Measurements from ENCODE around the gene SLC6A12.
"Not testable (repeated sequence)": the region's sequence is repeated elsewhere in the genome, so short reads cannot be mapped to it uniquely, and the experiment has no call there.

Gene SLC6A12

DNA sequence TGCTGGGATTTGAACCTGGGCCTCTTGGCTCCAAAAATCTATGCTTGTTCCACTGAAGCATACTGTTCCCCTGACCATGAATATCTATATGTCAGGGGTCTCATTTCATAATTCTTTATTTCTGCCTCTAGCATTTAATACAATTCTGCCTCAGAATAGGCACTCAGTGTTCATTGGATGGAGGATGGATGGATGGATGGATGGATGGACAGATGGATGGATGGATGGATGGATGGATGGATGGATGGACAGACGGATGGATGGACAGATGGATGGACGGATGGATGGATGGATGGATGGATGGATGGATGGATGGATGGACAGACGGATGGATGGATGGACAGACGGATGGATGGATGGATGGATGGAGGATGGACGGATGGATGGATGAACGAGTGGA lies 3.1 kb upstream of the SLC6A12 start:
- DNase-seq (ENCODE audit: low read depth in 3 of 3): not testable (repeated sequence)

- no peak for DNase-seq (ENCODE audit: low read depth in 3 of 3)
These were observed 1.2 kb upstream of the SLC6A12 start for GRCh38 chr12:215116-215515.

DNA sequence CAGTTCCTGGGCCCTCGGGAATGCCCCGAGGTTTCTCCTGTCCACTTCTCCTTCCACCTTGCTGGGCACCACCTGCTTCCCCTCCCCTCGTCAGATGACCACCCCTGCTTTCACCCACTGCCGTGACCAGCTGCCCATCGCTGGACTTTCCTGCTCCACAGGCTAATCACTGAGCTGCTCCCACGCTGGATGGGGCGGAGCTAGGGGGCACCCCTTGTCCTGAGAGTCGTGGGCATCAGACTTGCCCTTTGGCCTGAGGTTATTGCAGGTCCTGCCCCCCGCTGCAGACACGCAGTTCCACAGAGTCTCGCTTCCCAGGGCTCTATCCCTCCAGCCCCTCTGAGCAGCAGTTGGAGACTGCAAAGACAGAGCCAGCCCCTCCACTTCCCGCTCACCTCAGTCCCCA lies 427 bp downstream of the SLC6A12 start:
- no peak for DNase-seq (ENCODE audit: low read depth in 3 of 3)

- DNase-seq (ENCODE audit: low read depth in 3 of 3): no peak
These were observed 1.0 kb downstream of the SLC6A12 start for GRCh38 chr12:212715-213526.

DNA sequence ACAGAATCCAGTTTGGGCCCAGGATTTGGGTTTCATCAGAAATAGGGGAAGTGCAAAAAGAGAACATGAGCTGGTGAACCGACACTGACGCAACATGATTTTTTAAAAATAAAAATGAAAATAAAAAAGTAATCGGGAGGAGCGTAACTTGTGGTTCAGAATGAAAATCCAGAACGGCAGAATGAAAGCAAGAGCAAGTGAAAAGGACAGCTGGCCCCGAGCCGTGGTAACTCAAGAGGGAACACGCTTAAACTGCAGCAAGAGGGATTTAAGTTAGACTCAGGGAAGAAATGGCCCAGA lies 1.6 kb downstream of the SLC6A12 start:
- no peak for DNase-seq (ENCODE audit: low read depth in 3 of 3)

DNA sequence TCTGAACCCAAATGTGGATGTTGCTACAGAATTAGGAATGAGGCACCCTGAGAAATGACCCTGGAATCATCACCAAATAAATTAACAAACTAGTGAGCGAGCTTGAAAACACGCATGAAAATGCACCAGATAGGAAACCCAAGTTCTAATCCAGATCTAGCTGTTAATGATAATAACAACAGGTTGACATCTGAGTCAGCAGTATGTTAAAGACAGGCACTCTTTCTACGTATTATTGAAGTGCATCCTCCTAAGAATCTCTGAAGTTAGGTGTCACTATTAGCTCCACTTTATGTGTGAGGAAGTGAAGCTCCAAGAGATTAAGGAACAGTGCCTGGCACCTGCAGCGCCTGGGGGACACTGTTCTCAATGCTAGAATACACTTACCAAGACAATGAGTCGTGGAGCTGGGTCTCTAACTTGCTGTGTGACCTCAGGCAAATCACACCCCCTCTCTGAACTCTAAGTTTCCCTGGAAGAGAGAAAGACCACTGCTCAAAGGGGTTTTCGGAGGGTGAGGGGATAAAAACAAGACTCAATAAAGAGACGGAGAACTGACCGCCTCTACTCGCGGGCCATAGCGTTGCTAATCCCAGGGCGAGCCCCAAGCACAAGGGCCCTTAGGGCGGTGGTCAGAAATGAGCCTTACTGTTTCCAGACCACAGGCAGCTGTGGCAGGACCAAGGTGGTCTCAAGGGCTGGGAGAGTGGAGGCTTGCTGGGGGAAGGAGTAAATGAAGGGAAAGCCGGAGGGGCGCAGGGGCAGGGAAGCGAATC lies 2.1 kb downstream of the SLC6A12 start:
- no peak for DNase-seq (ENCODE audit: low read depth in 3 of 3)

GRCh38 chr12:211142-211465 lies 2.9 kb downstream of the SLC6A12 start:
- no peak for DNase-seq (ENCODE audit: low read depth in 3 of 3)

GRCh38 chr12:210277-211141 lies 3.4 kb downstream of the SLC6A12 start:
- DNase-seq (ENCODE audit: low read depth in 3 of 3): no peak

- DNase-seq (ENCODE audit: low read depth in 3 of 3): no peak
These were observed 4.1 kb downstream of the SLC6A12 start for GRCh38 chr12:209851-210250.

GRCh38 chr12:209246-209645 lies 4.7 kb downstream of the SLC6A12 start:
- no peak for DNase-seq (ENCODE audit: low read depth in 3 of 3)

DNA sequence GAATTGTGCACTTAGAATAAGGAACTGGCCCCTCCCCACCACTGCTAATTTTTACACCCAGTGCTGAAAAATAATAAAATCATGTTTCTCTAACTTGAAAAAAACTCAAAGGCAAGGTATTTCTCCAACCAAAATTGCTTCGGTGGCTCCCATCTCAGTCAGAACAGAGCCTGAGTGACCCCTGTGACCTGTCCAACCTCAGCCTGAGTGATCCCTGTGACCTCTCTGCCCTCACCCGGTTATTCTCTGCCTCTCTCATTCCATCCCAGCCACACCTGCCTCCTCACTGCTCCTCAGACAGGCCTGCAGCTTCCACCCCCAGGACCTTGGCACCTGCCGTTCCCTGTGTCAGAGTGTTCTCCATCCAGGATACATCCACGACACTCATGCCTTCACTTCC lies 5.1 kb downstream of the SLC6A12 start:
- no peak for DNase-seq (ENCODE audit: low read depth in 3 of 3)

DNA sequence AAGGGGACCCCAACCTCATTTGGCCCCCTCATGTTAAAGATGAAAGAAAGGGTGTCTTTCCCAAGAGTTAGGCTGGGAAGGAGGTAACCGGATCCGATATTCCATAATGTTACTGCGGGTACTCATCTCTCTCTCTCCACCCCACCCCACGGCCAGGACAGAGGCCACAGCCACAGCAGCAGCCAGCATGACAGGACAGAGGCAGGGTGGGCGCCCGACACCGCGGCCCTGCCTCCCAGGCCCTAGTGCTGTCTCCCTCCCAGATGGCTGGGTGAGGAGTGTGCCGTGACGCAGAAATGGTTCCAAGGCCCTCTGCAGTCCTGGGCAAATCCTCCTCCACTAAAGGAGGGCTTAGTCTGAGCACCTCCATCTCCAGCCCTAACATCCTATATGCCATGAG lies 6.2 kb downstream of the SLC6A12 start:
- no peak for DNase-seq (ENCODE audit: low read depth in 3 of 3)

DNA sequence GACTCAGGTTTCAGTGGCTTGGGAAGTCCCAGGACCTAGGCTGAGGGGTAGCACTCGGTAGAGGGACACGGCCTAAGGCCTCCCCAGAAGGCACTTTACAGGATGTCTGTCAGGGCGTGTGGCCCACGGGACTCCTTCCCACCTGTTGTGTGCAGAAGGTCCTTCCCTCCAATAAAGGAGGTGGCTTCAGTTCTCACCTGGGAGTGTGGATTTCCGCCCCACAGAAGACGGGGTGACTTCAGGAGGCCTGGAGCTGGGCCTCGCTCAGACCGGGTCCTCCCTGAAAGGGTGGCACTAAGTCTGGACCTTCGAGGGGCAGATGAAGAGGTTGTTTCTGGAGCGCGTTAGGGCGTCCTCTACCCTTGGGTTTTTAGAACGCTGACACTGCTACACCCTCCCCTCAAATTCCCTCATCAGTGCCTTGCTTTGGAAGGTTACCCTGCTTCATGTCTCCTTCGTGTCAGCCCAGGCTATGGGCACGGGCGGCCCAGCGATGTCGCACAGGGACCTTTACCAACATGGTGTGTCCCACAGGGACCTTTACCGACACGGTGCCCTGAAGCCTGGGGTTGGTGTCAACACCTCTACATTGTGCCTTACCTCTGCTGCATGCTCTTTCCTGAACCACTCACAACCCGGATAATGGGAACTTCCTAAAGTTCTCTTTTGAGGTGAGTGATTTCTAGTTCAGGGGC lies 7.1 kb downstream of the SLC6A12 start:
- no peak for DNase-seq (ENCODE audit: low read depth in 3 of 3)

DNA sequence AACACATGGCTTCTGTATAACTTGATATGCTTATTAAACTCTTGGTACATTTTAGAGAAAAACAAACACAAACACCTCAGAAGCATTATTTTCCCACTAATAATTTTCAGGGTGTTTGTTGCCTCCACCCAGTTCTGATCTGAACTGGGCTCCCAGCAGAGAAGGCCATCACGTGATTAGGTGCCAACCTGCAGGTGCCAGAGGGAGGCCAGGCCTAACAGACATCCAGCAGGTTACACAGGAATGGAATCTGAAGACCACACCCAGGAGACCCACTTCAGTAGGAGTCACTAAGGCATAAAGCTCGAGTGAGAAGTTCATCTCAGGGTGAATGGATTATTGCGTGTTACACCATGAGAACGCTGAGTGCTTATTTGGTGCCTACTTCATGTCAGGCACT lies 8.9 kb downstream of the SLC6A12 start:
- no peak for DNase-seq (ENCODE audit: low read depth in 3 of 3)

- no peak for DNase-seq (ENCODE audit: low read depth in 3 of 3)
These were observed 9.7 kb downstream of the SLC6A12 start for GRCh38 chr12:204261-204678.

GRCh38 chr12:203462-204260 lies 10.3 kb downstream of the SLC6A12 start:
- DNase-seq (ENCODE audit: low read depth in 3 of 3): no peak

DNA sequence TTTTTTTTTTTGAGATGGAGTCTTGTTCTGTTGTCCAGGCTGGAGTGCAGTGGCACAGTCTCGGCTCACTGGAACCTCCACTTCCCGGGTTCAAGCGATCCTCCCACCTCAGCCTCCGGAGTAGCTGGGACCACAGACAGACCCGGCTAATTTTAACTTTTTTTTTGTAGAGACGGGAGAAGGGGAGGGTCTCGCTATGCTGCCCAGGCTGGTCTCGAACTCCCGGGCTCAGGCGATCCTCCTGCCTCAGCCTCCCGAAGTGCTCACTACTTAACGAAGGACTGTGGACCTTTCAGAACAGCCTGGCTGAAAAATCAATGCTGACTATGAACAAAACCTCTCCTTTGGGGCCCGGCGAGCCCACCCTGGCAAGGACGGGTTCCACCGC lies 10.9 kb downstream of the SLC6A12 start:
- DNase-seq (ENCODE audit: low read depth in 3 of 3): no peak

- no peak for DNase-seq (ENCODE audit: low read depth in 3 of 3)
These were observed 11.8 kb downstream of the SLC6A12 start for GRCh38 chr12:202081-202731.

DNA sequence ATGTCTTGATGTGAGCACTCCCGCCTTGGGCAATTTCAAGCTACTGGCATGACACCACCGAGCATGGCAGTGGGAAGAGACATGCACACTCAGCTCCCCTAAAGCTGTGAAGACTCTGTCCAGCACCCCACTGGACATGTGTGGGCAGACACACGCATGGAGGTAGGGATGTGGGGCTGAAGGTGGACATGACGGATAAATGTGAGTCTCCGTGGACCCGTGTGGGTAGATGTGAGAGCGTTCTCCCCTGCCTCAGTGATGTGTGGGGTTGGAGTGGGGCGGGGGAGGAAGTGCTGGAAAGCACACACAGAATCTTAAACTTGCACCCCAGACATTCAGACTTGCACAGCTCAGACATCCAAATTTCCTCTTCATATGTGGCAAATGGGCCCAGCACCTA lies 12.6 kb downstream of the SLC6A12 start:
- DNase-seq (ENCODE audit: low read depth in 3 of 3): no peak

DNA sequence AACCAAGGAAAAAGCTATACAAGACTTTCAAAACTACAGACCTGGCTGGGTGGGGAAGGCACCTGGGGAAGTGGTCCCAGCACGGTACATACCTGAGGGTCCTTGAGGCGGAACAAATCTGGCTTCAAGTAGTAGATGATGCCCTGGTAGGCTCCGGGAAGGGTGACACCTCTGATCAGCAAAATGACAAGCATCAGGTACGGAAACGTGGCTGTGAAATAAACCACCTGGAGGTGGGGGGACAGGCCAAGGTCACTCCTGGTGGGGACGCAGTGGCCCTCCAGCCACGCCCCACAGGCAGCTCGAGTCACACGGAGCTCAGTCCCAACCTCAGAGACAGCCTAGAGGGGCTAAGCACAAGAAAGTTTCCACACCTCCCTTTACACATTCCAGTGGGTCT lies 15.3 kb downstream of the SLC6A12 start:
- no peak for DNase-seq (ENCODE audit: low read depth in 3 of 3)

Measured in stimulated activated CD4-positive, alpha-beta T cell treated with anti-CD3 and anti-CD28 coated beads, TNF-alpha, amount 100 ng/mL, for 24 hours (primary cell).